ENCODE measurements around the gene SND1. TPM values are rescaled to one million over a fixed set of nuclear protein-coding genes. Genes with fewer than 3 reads are reported as not detected.

Gene SND1
- total RNA-seq, 4 donors from 2014 or later, result 84.2 to 98.8 (median 93.4) TPM

- intact Hi-C loops (cut with DNase I), result loop anchor here (10.0 kb wide), 1 partner anchor 50 kb away; the partner anchor contains the start of gene FSCN3
- Histone ChIP-seq H3K36me3 (no peaks in the 10 kb centered on the region), H3K9me3 (no peaks in the 10 kb centered on the region), H3K4me1 (no peaks in the 10 kb centered on the region), H3K27ac (no peak overlapping the region), H3K27me3 (peaks cover 0 to 1% (median 0%) of the 10 kb centered on the region in 4 donors), H3K4me3 (no peak overlapping the region)
- no peak for DNase-seq
- 60 to 63% methylated on average over 2 of the region's 2 CpGs for WGBS, 2 donors
- TF ChIP-seq POLR2A (IDR thresholded peaks at IDR 0.05) (no peak), CTCF (IDR thresholded peaks at IDR 0.05) (no peak)
Measured at GRCh38 chr7:127644484-127644883, 7.5 kb upstream of the SND1 start.

GRCh38 chr7:127647636-127648035, 4.4 kb upstream of the SND1 start:
- H3K9me3 ChIP-seq, result no peaks in the 10 kb centered on the region
- no peaks in the 10 kb centered on the region for H3K36me3 ChIP-seq
- WGBS, 2 donors, result 97 to 98% methylated on average over 7 to 8 of the region's 8 CpGs
- no peak overlapping the region for H3K27ac ChIP-seq
- no peak for DNase-seq
- H3K27me3 ChIP-seq, result no peaks in the 10 kb centered on the region
- peaks cover 0 to 10% (median 4%) of the 10 kb centered on the region in 3 donors for H3K4me1 ChIP-seq
- no peak overlapping the region for H3K4me3 ChIP-seq
- TF ChIP-seq POLR2A (IDR thresholded peaks at IDR 0.05), result no peak
- no peak for TF ChIP-seq CTCF (IDR thresholded peaks at IDR 0.05)
- intact Hi-C loops (cut with DNase I), result loop anchor here (10.0 kb wide), 1 partner anchor 53 kb away; the partner anchor contains the start of gene FSCN3

- Histone ChIP-seq H3K27ac (no peak overlapping the region), H3K36me3 (no peaks in the 10 kb centered on the region), H3K27me3 (no peaks in the 10 kb centered on the region), H3K9me3 (no peaks in the 10 kb centered on the region), H3K4me1 (peaks cover 0 to 24% (median 17%) of the 10 kb centered on the region in 3 donors), H3K4me3 (no peak overlapping the region)
- 72 to 89% methylated on average over 2 of the region's 2 CpGs for WGBS, 2 donors
- no peak for TF ChIP-seq CTCF (IDR thresholded peaks at IDR 0.05)
- TF ChIP-seq POLR2A (IDR thresholded peaks at IDR 0.05), result no peak
- DNase-seq, result no peak
- intact Hi-C loops (cut with DNase I), result loop anchor here (10.0 kb wide), 1 partner anchor 54 kb away; the partner anchor contains the start of gene FSCN3
Measured at GRCh38 chr7:127648986-127649385, 3.0 kb upstream of the SND1 start.

- Histone ChIP-seq H3K4me3 (peak overlapping the region; percentile 85 to 98 (median 92)), H3K27ac (peak overlapping the region; percentile 94 to 98 (median 95)), H3K9me3 (no peaks in the 10 kb centered on the region), H3K4me1 (peaks cover 0 to 35% (median 27%) of the 10 kb centered on the region in 3 donors), H3K36me3 (no peaks in the 10 kb centered on the region), H3K27me3 (no peaks in the 10 kb centered on the region)
- DNase-seq, result no peak
- intact Hi-C loops (cut with DNase I), result no loop called here
- TF ChIP-seq POLR2A (IDR thresholded peaks at IDR 0.05) (no peak), CTCF (IDR thresholded peaks at IDR 0.05) (no peak)
- WGBS, 2 donors, result 45 to 50% methylated on average over 24 to 25 of the region's 29 CpGs
Measured at GRCh38 chr7:127650847-127651555, 993 bp upstream of the SND1 start.

Measured in esophagus squamous epithelium (tissue), 5 donors.